ENCODE data around the gene KIAA1549.
"Not testable (repeated sequence)": the region's sequence is repeated elsewhere in the genome, so short reads cannot be mapped to it uniquely, and the experiment has no call there.

KIAA1549 gene

GRCh38 chr7:138979226-138979979, 1.8 kb downstream of the KIAA1549 start:
- no peak overlapping the region for H4K8ac ChIP-seq (ENCODE audit: low read length)
- no peak overlapping the region for H2AFZ ChIP-seq (ENCODE audit: low read depth, low read length)
- H3K4me2 ChIP-seq (ENCODE audit: low read length, poor library complexity, severe bottlenecking), result peak overlapping the region; percentile 59
- H3K4me3 ChIP-seq (ENCODE audit: insufficient read depth in 1 of 2, low read depth in 1 of 2, low read length in 2 of 2), result peak overlapping the region in 1 of 2 experiments; percentile 84
- no peak overlapping the region for H2AK5ac ChIP-seq (ENCODE audit: low read length, severe bottlenecking)
- peak; percentile 45 for DNase-seq
- no peak overlapping the region for H2BK5ac ChIP-seq (ENCODE audit: low read depth, low read length, poor library complexity, severe bottlenecking)
- H3K18ac ChIP-seq (ENCODE audit: low read depth in 1 of 2, low read length in 2 of 2), result peak overlapping the region in 1 of 2 experiments; percentile 72
- H3K27ac ChIP-seq (ENCODE audit: low read length, poor library complexity, severe bottlenecking), result no peak overlapping the region
- H4K91ac ChIP-seq (ENCODE audit: low read length), result no peak overlapping the region
- H3K27me3 ChIP-seq (ENCODE audit: control insufficient read depth in 1 of 2, insufficient read depth in 1 of 2, low read length in 2 of 2), result peaks cover 0 to 17% of the 10 kb centered on the region in 2 experiments
- peaks cover 30% of the 10 kb centered on the region for H3K79me1 ChIP-seq (replicated peaks; ENCODE audit: low read length, poor library complexity, severe bottlenecking)
- H3K4me1 ChIP-seq (ENCODE audit: control insufficient read depth, insufficient read depth, low read depth, low read length), result peaks cover 13% of the 10 kb centered on the region
- no peaks in the 10 kb centered on the region for H3K9me3 ChIP-seq (ENCODE audit: control insufficient read depth, low read length)
- no peaks in the 10 kb centered on the region for H3K36me3 ChIP-seq (ENCODE audit: control insufficient read depth in 1 of 2, insufficient read depth in 2 of 2, low read depth in 1 of 2, low read length in 2 of 2)
- peak overlapping the region in 1 of 2 experiments; percentile 66 for H3K14ac ChIP-seq (ENCODE audit: low read length in 2 of 2)
- H3K4ac ChIP-seq (ENCODE audit: low read depth in 1 of 2, low read length in 2 of 2), result no peak overlapping the region
- no peak overlapping the region for H2BK15ac ChIP-seq (ENCODE audit: low read depth, poor library complexity, severe bottlenecking)
- peak overlapping the region in 1 of 2 experiments; percentile 15 for H2BK12ac ChIP-seq (ENCODE audit: low read length in 2 of 2)
- H3K9ac ChIP-seq (ENCODE audit: low read length), result no peak overlapping the region
- no peak overlapping the region for H3K23ac ChIP-seq (ENCODE audit: low read length in 2 of 2)
- 91% methylated on average over 3 of the region's 6 CpGs for WGBS
- no peak overlapping the region for H2BK120ac ChIP-seq (ENCODE audit: low read depth, low read length)

- Histone ChIP-seq H2BK15ac (ENCODE audit: low read depth, poor library complexity, severe bottlenecking) (no peak overlapping the region), H3K23ac (ENCODE audit: low read length in 2 of 2) (no peak overlapping the region), H2BK12ac (ENCODE audit: low read length in 2 of 2) (peak overlapping the region in 1 of 2 experiments; percentile 17), H3K14ac (ENCODE audit: low read length in 2 of 2) (no peak overlapping the region), H3K27me3 (ENCODE audit: control insufficient read depth in 1 of 2, insufficient read depth in 1 of 2, low read length in 2 of 2) (peaks cover 0 to 17% of the 10 kb centered on the region in 2 experiments), H3K9ac (ENCODE audit: low read length) (no peak overlapping the region), H3K36me3 (ENCODE audit: control insufficient read depth in 1 of 2, insufficient read depth in 2 of 2, low read depth in 1 of 2, low read length in 2 of 2) (no peaks in the 10 kb centered on the region), H2BK5ac (ENCODE audit: low read depth, low read length, poor library complexity, severe bottlenecking) (no peak overlapping the region), H2AK5ac (ENCODE audit: low read length, severe bottlenecking) (no peak overlapping the region), H3K4me2 (ENCODE audit: low read length, poor library complexity, severe bottlenecking) (no peak overlapping the region), H3K4ac (ENCODE audit: low read depth in 1 of 2, low read length in 2 of 2) (peak overlapping the region in 1 of 2 experiments; percentile 6), H3K4me1 (ENCODE audit: control insufficient read depth, insufficient read depth, low read depth, low read length) (peaks cover 13% of the 10 kb centered on the region), H2AFZ (ENCODE audit: low read depth, low read length) (no peak overlapping the region), H4K91ac (ENCODE audit: low read length) (no peak overlapping the region), H3K27ac (ENCODE audit: low read length, poor library complexity, severe bottlenecking) (no peak overlapping the region), H3K18ac (ENCODE audit: low read depth in 1 of 2, low read length in 2 of 2) (peak overlapping the region in 1 of 2 experiments; percentile 4), H3K79me1 (replicated peaks; ENCODE audit: low read length, poor library complexity, severe bottlenecking) (peaks cover 34% of the 10 kb centered on the region), H3K4me3 (ENCODE audit: insufficient read depth in 1 of 2, low read depth in 1 of 2, low read length in 2 of 2) (no peak overlapping the region), H4K8ac (ENCODE audit: low read length) (peak overlapping the region; percentile 57), H2BK120ac (ENCODE audit: low read depth, low read length) (no peak overlapping the region), H3K9me3 (ENCODE audit: control insufficient read depth, low read length) (no peaks in the 10 kb centered on the region)
- WGBS, result 76% methylated on average over 6 of the region's 6 CpGs
- no peak for DNase-seq
Observed at GRCh38 chr7:138978541-138979184, 2.5 kb downstream of the KIAA1549 start.

- H3K23ac ChIP-seq (ENCODE audit: low read length in 2 of 2); H2BK5ac ChIP-seq (ENCODE audit: low read depth, low read length, poor library complexity, severe bottlenecking); H2AK5ac ChIP-seq (ENCODE audit: low read length, severe bottlenecking); H3K36me3 ChIP-seq (ENCODE audit: control insufficient read depth in 1 of 2, insufficient read depth in 2 of 2, low read depth in 1 of 2, low read length in 2 of 2); H3K4ac ChIP-seq (ENCODE audit: low read depth in 1 of 2, low read length in 2 of 2); H3K9ac ChIP-seq (ENCODE audit: low read length); H4K8ac ChIP-seq (ENCODE audit: low read length); H4K91ac ChIP-seq (ENCODE audit: low read length); H3K4me2 ChIP-seq (ENCODE audit: low read length, poor library complexity, severe bottlenecking); H3K14ac ChIP-seq (ENCODE audit: low read length in 2 of 2); DNase-seq; H3K27ac ChIP-seq (ENCODE audit: low read length, poor library complexity, severe bottlenecking); H3K4me3 ChIP-seq (ENCODE audit: insufficient read depth in 1 of 2, low read depth in 1 of 2, low read length in 2 of 2); H2BK12ac ChIP-seq (ENCODE audit: low read length in 2 of 2); H3K9me3 ChIP-seq (ENCODE audit: control insufficient read depth, low read length); H3K27me3 ChIP-seq (ENCODE audit: control insufficient read depth in 1 of 2, insufficient read depth in 1 of 2, low read length in 2 of 2); H2BK15ac ChIP-seq (ENCODE audit: low read depth, poor library complexity, severe bottlenecking); H3K4me1 ChIP-seq (ENCODE audit: control insufficient read depth, insufficient read depth, low read depth, low read length); H2BK120ac ChIP-seq (ENCODE audit: low read depth, low read length); H3K18ac ChIP-seq (ENCODE audit: low read depth in 1 of 2, low read length in 2 of 2); H2AFZ ChIP-seq (ENCODE audit: low read depth, low read length): not testable (repeated sequence)
- 70% methylated on average over 8 of the region's 11 CpGs for WGBS
- H3K79me1 ChIP-seq (replicated peaks; ENCODE audit: low read length, poor library complexity, severe bottlenecking), result peaks cover 51% of the 10 kb centered on the region
Observed at GRCh38 chr7:138976161-138976560, 5.0 kb downstream of the KIAA1549 start.

- Histone ChIP-seq H2BK5ac (ENCODE audit: low read depth, low read length, poor library complexity, severe bottlenecking) (no peak overlapping the region), H3K14ac (ENCODE audit: low read length in 2 of 2) (no peak overlapping the region), H2AFZ (ENCODE audit: low read depth, low read length) (no peak overlapping the region), H3K18ac (ENCODE audit: low read depth in 1 of 2, low read length in 2 of 2) (no peak overlapping the region), H2BK12ac (ENCODE audit: low read length in 2 of 2) (no peak overlapping the region), H3K4me3 (ENCODE audit: insufficient read depth in 1 of 2, low read depth in 1 of 2, low read length in 2 of 2) (no peak overlapping the region), H3K4me2 (ENCODE audit: low read length, poor library complexity, severe bottlenecking) (no peak overlapping the region), H3K79me1 (replicated peaks; ENCODE audit: low read length, poor library complexity, severe bottlenecking) (peaks cover 54% of the 10 kb centered on the region), H2BK120ac (ENCODE audit: low read depth, low read length) (no peak overlapping the region), H4K91ac (ENCODE audit: low read length) (no peak overlapping the region), H3K9me3 (ENCODE audit: control insufficient read depth, low read length) (no peaks in the 10 kb centered on the region), H3K9ac (ENCODE audit: low read length) (no peak overlapping the region), H3K27me3 (ENCODE audit: control insufficient read depth in 1 of 2, insufficient read depth in 1 of 2, low read length in 2 of 2) (peaks cover 0 to 7% of the 10 kb centered on the region in 2 experiments), H3K27ac (ENCODE audit: low read length, poor library complexity, severe bottlenecking) (no peak overlapping the region), H3K4me1 (ENCODE audit: control insufficient read depth, insufficient read depth, low read depth, low read length) (peaks cover 7% of the 10 kb centered on the region), H3K23ac (ENCODE audit: low read length in 2 of 2) (no peak overlapping the region), H3K4ac (ENCODE audit: low read depth in 1 of 2, low read length in 2 of 2) (no peak overlapping the region), H4K8ac (ENCODE audit: low read length) (no peak overlapping the region), H2AK5ac (ENCODE audit: low read length, severe bottlenecking) (no peak overlapping the region), H3K36me3 (ENCODE audit: control insufficient read depth in 1 of 2, insufficient read depth in 2 of 2, low read depth in 1 of 2, low read length in 2 of 2) (no peaks in the 10 kb centered on the region), H2BK15ac (ENCODE audit: low read depth, poor library complexity, severe bottlenecking) (no peak overlapping the region)
- no peak for DNase-seq
- 30% methylated on average over 5 of the region's 5 CpGs for WGBS
Observed at GRCh38 chr7:138975343-138976104, 5.7 kb downstream of the KIAA1549 start.

Data from mesenchymal stem cell (in vitro differentiated cells and primary cell).